K562 (cell line): Measurements from ENCODE around the gene NPIPB6.

ENCODE experiments used
- CTCF ChIP-seq, 3 experiments: IDR thresholded peaks in 2 of 3; conservative IDR thresholded peaks in 1 of 3; 2 replicates each; pipeline ENCODE4 v1.5.1; 2011 to 2012; ENCODE audit warnings: low read length in 3 of 3, mild to moderate bottlenecking in 3 of 3, control low read depth in 2 of 3, improper control_type of control experiment in 1 of 3, inconsistent platforms in 1 of 3, low read depth in 1 of 3, mixed read lengths in 1 of 3, moderate library complexity in 1 of 3; ENCODE audit not compliant: insufficient read depth in 2 of 3
- CUX1 ChIP-seq: fragments of 200-800 bp; sonication (Bioruptor generic); IDR thresholded peaks from 2 replicates; pipeline ENCODE4 v1.6.1; 2016; ENCODE audit warnings: missing genetic modification characterization, missing compliant biosample characterization
- EWSR1 ChIP-seq: fragments of 450-650 bp; IDR thresholded peaks from 2 replicates; pipeline ENCODE4 v1.6.1; 2018; ENCODE audit warnings: borderline replicate concordance, mild to moderate bottlenecking, low read depth, moderate library complexity; ENCODE audit not compliant: partially characterized antibody
- EZH2 ChIP-seq: IDR thresholded peaks from 2 replicates; pipeline ENCODE4 v1.6.1; 2012; ENCODE audit warnings: low read depth, mild to moderate bottlenecking, inconsistent platforms, low read length, borderline replicate concordance
- FOXK2 ChIP-seq, 2 experiments: fragments of 450-650 bp; IDR thresholded peaks in 1 of 2; conservative IDR thresholded peaks in 1 of 2; 2 replicates each; pipeline ENCODE4 v1.6.1; 2016; ENCODE audit warnings: low read depth in 2 of 2, mild to moderate bottlenecking in 1 of 2
- GABPA ChIP-seq: fragments of 200-800 bp; sonication (Bioruptor generic); conservative IDR thresholded peaks from 2 replicates; pipeline ENCODE4 v1.6.1; 2016; ENCODE audit warnings: low read depth, missing genetic modification characterization, missing compliant biosample characterization
- HDAC6 ChIP-seq: IDR thresholded peaks from 2 replicates; pipeline ENCODE4 v1.6.1; 2012; ENCODE audit warnings: low read depth, mild to moderate bottlenecking, control low read depth, inconsistent platforms, low read length, moderate library complexity
- MAFG ChIP-seq: fragments of 450-650 bp; conservative IDR thresholded peaks from 2 replicates; pipeline ENCODE4 v1.6.1; 2016; ENCODE audit warnings: missing genetic modification characterization, missing compliant biosample characterization
- PURB ChIP-seq: sonication (generic); formaldehyde crosslinking; IDR thresholded peaks from 2 replicates; pipeline ENCODE4 v1.9.0; 2021; ENCODE audit warnings: low read depth, mild to moderate bottlenecking, missing genetic modification reagents
- SMC3 ChIP-seq: conservative IDR thresholded peaks from 2 replicates; pipeline ENCODE4 v1.6.1; 2011; ENCODE audit warnings: low read depth, low read length, improper control_type of control experiment; ENCODE audit not compliant: insufficient read depth
- SRF ChIP-seq, 2 experiments: fragments of 250-450, 450-650 bp in 1 of 2; sonication (Bioruptor Pico) in 1 of 2; sonication (generic) in 1 of 2; formaldehyde crosslinking; IDR thresholded peaks; 2 replicates each; pipeline versions ENCODE4 v1.5.0 to v1.5.1; 2020 to 2022; ENCODE audit warnings: mild to moderate bottlenecking in 1 of 2, missing genetic modification reagents in 1 of 2

GRCh38 chr16:28324235-28324886 is 38.9 kb downstream of the NPIPB6 start:
- TF ChIP-seq EWSR1, result no peak
- TF ChIP-seq CUX1 (CRISPR knock-in tag), result no peak
- TF ChIP-seq SMC3, result no peak
- no peak for TF ChIP-seq GABPA
- TF ChIP-seq PURB (CRISPR knock-in tag), result no peak
- no peak for TF ChIP-seq CTCF (IDR thresholded peaks at IDR 0.05 in 2 of 3, conservative IDR thresholded peaks at IDR 0.05 in 1 of 3; ENCODE audit: insufficient read depth in 2 of 3, low read depth in 1 of 3, low read length in 3 of 3)
- TF ChIP-seq MAFG (tag), result no peak
- TF ChIP-seq EZH2, result no peak
- TF ChIP-seq HDAC6, result no peak
- no peak for TF ChIP-seq SRF (CRISPR knock-in tag; IDR thresholded peaks at IDR 0.05)
- TF ChIP-seq FOXK2 (conservative IDR thresholded peaks at IDR 0.05 in 1 of 2, IDR thresholded peaks at IDR 0.05 in 1 of 2; ENCODE audit: low read depth in 2 of 2), result no peak
